GM12874 (cell line): Measurements from ENCODE around the gene PRRX2.

Source experiments
- CTCF ChIP-seq: IDR thresholded peaks from 2 replicates; pipeline ENCODE4 v1.5.1; 2011; ENCODE audit warnings: low read depth, mild to moderate bottlenecking, control low read depth, low read length, moderate library complexity; ENCODE audit not compliant: insufficient read depth

Gene PRRX2

GRCh38 chr9:129714511-129715061 is 49.1 kb downstream of the PRRX2 start:
- no peak for TF ChIP-seq CTCF

GRCh38 chr9:129716091-129716490 is 50.6 kb downstream of the PRRX2 start:
- TF ChIP-seq CTCF, result no peak

GRCh38 chr9:129717991-129718390 is 52.5 kb downstream of the PRRX2 start:
- TF ChIP-seq CTCF, result no peak

GRCh38 chr9:129718647-129719046 is 53.2 kb downstream of the PRRX2 start:
- TF ChIP-seq CTCF, result no peak

- TF ChIP-seq CTCF, result no peak
These were observed 53.7 kb downstream of the PRRX2 start for GRCh38 chr9:129719135-129719534.

GRCh38 chr9:129720181-129720864 is 54.9 kb downstream of the PRRX2 start:
- peak; percentile 25; the same call in 1 of the 2 replicates for TF ChIP-seq CTCF

GRCh38 chr9:129720865-129721545 is 55.6 kb downstream of the PRRX2 start:
- TF ChIP-seq CTCF, result peak; percentile 40; the same call in 1 of the 2 replicates
